ENCODE data around the gene AFDN.
"Not testable (repeated sequence)": the region's sequence is repeated elsewhere in the genome, so short reads cannot be mapped to it uniquely, and the experiment has no call there.

The AFDN gene

DNA sequence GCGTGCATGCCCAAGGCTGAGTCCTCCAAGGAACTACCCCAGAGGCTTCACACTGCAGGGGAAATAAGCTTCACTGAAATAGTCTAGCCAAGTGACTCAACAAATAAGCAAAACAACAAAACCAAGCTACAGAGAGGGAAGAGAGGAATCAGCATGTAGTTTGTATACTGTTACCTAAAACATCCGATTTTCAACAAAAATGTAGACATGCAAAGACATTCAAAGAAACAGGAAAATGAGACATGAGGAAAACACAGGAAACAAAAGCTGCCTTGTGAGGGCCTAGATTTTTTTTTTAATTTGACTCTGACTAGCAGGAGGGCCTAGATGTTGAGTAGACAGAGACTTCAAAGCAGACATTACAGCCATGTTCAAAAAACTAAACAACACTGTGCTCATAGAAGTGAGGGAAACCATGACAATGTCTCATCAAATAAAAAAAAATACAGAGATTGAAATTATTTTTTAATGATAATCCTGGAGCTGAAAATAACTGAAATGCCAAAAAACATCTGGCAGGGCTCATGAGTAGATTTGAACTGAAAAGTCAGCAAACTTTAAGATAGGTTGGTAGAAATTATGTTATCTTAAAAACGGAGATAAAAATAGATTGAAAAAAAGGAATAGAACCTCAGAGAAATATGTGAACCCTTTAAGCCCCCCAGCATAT is 154.3 kb downstream of the AFDN start:
- no peak for DNase-seq

- DNase-seq = no peak
Measured at GRCh38 chr6:167981916-167982462, 155.3 kb downstream of the AFDN start.

- no peak for DNase-seq
Measured at GRCh38 chr6:167984144-167984719, 157.5 kb downstream of the AFDN start.

- DNase-seq = no peak
Measured at GRCh38 chr6:167984876-167985604, 158.3 kb downstream of the AFDN start.

DNA sequence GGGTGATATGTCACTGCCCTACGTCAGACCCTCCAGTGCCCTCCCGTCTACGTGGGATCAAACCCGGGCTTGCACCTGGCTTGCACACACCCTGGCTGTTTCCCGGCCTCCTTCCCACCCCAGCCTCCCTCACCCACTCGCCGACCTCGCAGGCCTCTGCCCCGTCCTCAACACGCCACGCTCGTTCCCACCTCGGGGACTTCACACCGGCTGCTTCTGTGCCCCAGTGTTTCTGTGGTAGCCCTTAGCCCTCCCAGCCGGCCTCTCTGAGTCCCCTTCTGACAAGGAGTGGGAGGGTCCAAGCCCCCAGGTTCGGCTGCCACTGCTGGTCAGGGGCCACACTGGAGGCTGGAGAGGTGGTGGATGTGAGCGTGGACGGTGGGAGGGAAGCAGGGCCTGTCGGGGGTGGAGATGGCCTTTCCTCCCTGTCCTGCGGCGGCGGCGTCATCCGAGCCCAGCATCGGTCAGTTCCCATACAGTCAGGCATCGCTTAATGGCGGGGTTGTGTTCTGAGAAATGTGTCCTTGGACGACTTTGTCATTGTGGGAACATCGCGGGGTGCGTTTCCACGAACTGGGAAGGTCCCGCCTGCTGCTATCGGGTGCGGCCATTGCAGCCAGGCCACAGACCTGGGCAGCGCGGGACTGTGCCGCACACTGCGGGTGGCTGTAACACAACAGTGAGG is 159.3 kb downstream of the AFDN start:
- no peak for DNase-seq

DNA sequence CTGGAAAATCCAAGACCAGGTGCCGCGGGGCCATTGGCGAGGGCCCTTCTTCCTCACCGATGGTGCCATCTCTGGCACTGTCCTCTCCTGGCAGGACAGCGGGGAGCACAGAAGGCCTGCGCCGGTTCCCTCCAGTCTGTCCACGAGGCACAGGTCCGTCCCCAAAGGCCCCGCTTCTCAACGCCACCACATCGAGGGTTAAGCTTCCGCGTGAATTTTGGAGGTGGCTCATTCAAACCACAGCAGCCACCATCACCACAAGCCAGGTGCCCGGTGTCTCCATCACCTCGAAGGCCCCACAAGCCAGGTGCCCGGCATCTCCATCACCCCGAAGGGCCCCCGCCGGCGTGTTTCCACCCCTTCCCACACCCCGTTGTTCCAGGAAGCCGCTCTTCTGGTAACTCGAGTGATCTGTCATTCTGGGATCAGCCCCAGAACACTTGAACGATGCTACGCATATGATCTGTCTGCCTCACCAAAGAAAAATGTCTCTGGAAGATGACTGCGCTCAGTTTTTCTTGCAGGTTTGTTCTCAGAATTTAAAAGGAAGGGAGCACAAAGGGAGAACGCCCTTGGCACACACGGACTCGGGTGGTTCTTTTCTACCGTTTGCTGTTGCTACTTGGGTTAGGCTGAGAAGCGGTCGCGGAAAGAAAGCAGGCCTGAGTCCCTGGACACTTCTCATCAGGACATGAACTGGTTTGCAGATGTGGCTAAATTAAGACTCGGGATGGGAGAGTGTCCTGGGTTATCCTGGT is 160.9 kb downstream of the AFDN start:
- DNase-seq = no peak

- no peak for DNase-seq
Measured at GRCh38 chr6:167988154-167988495, 161.4 kb downstream of the AFDN start.

DNA sequence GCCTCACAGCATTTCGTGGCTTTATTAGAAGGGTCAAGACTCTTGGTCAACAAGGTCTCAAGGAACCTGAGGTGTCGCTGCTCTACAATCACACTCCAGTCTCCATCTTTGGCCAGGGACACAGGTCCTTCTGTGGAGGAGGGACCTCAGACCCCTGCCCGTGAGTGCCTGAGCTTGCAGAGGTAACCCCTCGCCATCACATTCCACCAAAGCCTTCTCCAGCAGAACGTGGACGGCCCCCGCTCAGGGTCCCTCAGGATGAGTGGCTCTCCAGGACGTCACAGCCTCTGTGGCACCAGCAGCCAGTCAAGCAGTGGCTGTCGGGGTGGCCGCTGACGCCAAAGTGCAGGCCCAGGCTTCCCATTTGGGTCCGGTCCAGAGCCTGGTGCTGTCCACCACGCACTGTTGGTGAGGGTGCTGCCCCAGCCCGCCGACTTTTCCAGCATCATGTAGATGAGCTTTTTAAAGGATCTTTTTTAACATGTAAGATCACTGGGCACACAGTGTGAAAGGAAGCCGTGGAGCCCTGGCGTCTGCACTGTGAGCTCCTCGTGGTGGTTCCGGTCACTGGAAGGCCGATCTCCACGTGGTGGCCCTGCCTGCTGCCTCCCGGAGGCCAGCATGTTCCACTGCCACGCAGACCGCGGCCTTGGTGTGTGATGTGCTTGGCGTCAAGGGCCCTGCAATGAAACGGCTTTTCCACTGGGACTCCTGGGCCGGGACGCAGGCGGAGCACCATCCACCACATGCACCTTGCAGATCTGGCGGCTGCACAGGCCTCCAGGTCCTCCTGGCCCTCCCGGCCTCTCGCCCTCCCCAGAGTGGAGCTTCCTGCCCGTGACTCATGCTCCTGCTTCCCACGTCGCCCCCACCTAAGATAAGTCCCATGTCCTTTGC is 162.5 kb downstream of the AFDN start:
- no peak for DNase-seq

DNA sequence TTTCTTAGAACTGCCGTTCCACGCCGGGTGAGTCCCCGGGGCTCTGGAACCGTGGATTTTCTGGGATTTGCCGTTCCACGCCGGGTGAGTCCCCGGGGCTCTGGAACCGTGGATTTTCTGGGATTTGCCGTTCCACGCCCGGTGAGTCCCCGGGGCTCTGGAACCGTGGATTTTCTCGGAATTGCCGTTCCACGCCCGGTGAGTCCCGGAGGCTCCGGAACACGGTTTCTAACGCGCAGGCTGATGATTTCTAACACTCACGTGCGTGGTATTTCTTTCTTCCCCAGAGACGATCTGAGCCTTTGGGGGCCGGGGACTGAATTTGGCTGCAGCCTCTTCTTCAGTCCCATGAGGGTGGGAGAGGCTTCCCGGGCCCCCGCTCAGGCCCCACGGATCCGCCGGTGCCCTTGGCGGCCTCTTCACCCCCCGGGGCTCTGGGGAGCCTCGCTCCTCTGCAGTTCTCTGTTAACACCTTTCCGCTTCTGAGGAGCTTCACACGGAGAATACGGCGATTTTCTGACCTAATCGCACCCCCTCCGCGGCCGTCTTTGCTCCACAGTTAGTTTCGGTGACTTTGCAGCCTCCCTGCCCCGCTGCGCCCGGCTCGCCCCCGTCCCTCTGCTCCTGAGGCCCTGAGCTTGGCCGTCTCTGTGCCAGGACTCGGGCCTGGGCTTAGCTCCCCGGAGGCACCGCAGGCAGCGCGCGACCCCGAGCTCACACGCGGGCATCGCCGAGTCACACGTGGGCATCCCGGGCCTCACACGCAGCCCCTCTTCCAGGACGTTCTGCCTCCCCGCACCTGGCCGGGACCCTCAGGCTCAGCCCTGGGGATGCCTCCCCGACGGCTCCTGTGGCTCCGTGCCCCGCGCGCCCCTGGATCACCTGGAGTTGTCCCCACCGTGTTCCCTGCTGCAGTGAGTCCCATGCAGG is 163.6 kb downstream of the AFDN start:
- no peak for DNase-seq

GRCh38 chr6:167993169-167993568 is 166.5 kb downstream of the AFDN start:
- no peak for DNase-seq

DNA sequence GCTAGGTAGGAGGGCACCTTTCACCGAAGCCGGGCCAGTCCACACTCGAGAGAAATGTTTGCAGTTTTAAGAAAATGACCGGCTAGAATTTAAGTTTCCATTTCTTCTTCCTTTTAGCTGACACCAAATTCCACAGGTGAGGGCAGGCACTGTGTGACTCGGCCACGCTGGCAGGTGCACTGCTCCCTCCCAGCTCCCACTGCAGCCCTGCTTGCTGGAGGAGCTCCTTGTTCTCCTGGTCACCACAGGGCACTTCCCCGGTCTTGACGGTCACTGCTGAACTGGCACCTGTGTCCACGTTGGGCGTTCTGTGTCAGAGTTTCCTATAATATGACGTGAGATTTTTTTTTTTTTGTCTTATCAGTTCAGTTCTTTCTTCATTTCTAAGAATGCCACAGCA is 167.1 kb downstream of the AFDN start:
- DNase-seq = no peak

GRCh38 chr6:167995302-167995701 is 168.6 kb downstream of the AFDN start:
- DNase-seq = no peak

DNA sequence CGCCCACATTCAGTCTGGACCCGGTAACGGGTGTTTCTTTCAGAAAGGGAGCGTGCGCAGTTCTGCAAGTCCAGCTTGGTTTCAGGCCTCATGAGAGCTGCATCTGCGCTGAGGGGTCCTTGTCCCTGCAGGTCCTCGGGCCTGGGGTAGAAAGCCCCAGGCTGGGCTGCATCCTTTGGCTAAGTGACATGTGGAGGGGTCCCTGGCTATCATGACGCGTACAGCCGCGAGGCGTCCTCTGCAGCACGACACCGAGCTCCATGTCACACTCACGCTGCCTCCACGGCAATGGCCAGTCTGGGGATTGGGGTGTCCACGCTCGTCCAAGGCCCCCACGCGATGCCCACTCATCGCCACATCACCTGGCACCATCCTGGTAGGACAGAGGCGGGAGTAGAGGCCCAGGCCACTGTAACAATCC is 169.0 kb downstream of the AFDN start:
- no peak for DNase-seq

DNA sequence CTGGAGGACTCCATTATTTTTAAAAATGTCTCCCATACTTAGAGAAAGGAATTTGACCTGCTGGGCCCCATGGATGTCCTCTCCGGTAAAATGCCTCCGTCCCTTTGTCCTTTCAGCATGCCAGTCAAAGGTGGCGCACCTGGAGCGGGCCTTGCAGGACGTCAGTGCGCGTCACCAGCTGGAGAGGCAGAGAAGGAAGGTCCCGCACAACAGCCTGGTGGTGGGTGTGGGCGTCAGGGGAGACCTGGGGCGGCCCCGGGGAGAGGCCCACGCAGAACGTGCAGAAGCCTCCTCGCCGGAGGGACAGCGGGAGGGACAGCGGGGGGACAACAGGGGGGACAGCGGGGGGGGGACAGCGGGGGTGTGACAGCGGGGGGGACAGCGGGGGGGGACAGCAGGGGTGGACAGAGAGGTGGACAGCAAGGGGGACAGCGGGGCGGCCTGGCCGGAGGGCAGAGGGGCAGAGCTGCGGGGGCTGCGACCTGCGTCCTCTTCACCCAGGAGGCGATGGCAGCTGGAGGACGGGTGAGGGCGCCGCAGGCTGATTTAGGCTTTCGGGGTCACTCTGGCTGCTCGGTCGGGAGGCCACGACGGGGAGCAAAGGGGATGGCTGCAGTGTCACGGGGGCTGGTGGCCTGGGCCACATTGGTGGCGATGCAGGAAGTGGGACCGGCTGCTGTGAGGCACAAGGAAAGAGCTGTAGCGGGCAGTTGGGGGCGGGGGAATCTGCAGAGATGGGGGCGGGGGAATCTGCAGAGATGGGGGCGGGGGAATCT is 169.9 kb downstream of the AFDN start:
- no peak for DNase-seq

- DNase-seq = no peak
Measured at GRCh38 chr6:167997642-167998041, 170.9 kb downstream of the AFDN start, which contains the start of gene KIF25. Gene KIF25, plus strand, starts transcription at chr6:167997671. Its CDS starts 31,915 bp downstream, at chr6:168029586.

DNA sequence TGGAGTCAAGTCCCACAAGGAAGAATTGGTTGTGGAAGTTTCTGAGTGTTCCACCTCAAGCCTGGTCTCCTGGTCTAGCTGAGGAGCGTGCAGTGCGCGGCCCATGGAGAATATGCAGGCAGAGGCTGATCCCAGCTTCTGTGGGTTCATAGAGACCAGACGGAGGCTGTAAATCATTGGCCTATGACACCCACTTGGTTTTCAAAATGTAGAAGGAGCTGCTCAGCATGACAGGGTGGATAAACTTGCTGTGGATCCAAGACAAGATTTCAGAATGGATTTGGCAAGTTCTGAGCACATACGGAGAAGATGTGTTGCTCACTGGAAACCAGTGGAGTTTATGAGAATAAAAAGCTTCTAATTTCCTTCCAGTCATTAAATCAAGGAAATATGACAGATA is 171.5 kb downstream of the AFDN start:
- no peak for DNase-seq

GRCh38 chr6:168000198-168001028 is 173.7 kb downstream of the AFDN start:
- DNase-seq = no peak

DNA sequence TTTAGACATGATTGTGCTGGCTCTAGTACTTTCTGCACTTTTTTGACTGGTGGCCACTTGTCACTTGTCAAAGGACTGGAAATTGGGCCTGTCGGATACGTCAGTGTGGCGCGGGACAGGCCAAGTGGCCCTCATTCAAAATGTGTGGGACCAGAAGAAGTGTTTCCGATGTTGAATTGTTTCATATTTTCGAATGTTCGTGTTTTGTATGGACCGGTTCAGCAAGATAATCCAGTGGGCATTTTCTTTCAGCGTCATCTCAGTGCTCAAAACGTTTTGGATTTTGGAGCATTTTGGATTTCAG is 174.3 kb downstream of the AFDN start:
- DNase-seq = no peak

- DNase-seq = not testable (repeated sequence)
Measured at GRCh38 chr6:168001514-168001913, 174.8 kb downstream of the AFDN start.
